ENCODE data around the gene CASQ1. TPM values are rescaled to one million over a fixed set of nuclear protein-coding genes. Genes with fewer than 3 reads are reported as not detected.

Gene CASQ1
- total RNA-seq, 1 donor: not detected

- no peak overlapping the region for H3K4me3 ChIP-seq (ENCODE audit: low read depth, low read length)
- no peak for DNase-seq (ENCODE audit: low read depth)
- TF ChIP-seq CTCF (IDR thresholded peaks at IDR 0.05; ENCODE audit: insufficient read depth, low read depth, low read length): no peak
These were observed 3.0 kb upstream of the CASQ1 start for GRCh38 chr1:160187407-160187806.

GRCh38 chr1:160188341-160188740 lies 2.0 kb upstream of the CASQ1 start:
- H3K4me3 ChIP-seq (ENCODE audit: low read depth, low read length): no peak overlapping the region
- TF ChIP-seq CTCF (IDR thresholded peaks at IDR 0.05; ENCODE audit: insufficient read depth, low read depth, low read length): no peak
- no peak for DNase-seq (ENCODE audit: low read depth)

DNA sequence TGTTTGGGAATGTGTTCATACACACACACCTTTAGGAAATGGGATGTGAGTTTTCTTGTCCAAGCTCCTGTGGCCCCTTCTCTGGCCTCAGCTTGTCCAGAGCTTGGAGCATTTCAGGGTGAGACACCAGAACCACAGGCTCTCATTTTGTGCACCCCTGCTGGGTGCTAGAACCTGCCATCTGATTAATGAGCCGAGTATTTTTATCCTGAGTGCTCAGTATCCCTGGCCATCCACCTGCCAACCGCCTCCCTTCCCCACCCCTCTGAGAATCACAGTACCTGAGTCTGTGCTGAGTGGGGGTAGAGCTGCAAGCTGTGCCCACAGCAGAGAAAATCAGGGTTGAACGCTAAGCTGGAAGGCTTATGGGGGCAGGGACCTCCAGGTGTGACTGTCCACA lies 1.4 kb downstream of the CASQ1 start:
- no peak for DNase-seq (ENCODE audit: low read depth)
- TF ChIP-seq CTCF (IDR thresholded peaks at IDR 0.05; ENCODE audit: insufficient read depth, low read depth, low read length): no peak
- H3K4me3 ChIP-seq (ENCODE audit: low read depth, low read length): no peak overlapping the region

DNA sequence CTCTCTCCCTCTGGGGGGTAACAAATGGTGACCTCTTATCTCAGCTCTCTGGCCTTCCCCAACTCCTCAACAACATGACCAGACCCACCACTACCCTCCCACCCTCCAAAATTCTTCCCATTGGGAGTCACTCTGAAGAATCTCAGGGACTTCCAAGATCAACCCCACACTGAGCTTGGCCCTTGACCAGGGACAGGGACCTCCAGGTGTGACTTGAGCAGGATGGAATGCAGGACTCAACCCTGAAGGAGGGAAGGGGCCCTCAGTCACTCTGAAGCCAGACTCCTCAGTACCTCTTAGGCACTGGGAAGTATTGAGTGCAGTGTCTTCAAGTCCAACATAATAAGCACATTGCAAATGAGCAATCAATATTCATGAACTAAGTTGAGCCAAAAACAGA lies 1.9 kb downstream of the CASQ1 start:
- no peak for DNase-seq (ENCODE audit: low read depth)
- TF ChIP-seq CTCF (IDR thresholded peaks at IDR 0.05; ENCODE audit: insufficient read depth, low read depth, low read length): no peak
- H3K4me3 ChIP-seq (ENCODE audit: low read depth, low read length): no peak overlapping the region

DNA sequence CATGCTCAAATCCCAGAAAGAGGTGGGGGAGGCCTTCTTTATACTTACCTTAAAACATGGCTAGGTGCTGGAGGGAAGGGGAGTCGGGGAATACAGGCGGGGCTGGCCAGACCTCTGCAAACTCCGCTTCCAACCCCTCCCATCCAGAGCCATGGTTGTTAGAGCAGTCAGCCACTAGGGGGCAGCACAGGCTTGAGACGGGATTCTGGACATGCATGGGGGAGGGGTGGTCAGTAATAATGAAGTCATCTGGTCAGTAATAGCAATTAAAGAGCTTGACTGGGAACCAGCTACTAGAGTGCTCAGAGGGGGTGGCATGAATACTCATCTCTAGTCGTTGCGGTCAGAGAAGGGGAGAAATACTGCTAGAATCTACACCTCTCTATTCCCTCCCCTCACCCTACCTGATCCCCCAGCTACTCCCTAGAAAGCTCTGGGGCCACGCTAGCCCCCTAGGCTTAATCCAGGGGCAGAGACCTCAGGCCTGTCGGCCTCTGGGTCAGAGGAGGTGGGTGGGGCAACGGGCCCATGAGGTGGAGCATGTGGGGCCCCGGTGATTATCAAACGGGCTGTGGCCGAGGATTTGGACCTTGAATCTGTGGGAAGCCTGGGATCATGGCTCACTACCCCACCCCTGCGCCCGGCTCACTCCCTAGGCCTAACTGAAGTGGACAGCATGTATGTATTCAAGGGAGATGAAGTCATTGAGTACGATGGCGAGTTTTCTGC lies 2.9 kb downstream of the CASQ1 start:
- no peak overlapping the region for H3K4me3 ChIP-seq (ENCODE audit: low read depth, low read length)
- peak; percentile 97 for TF ChIP-seq CTCF (IDR thresholded peaks at IDR 0.05; ENCODE audit: insufficient read depth, low read depth, low read length)
- DNase-seq (ENCODE audit: low read depth): peak; percentile 88

DNA sequence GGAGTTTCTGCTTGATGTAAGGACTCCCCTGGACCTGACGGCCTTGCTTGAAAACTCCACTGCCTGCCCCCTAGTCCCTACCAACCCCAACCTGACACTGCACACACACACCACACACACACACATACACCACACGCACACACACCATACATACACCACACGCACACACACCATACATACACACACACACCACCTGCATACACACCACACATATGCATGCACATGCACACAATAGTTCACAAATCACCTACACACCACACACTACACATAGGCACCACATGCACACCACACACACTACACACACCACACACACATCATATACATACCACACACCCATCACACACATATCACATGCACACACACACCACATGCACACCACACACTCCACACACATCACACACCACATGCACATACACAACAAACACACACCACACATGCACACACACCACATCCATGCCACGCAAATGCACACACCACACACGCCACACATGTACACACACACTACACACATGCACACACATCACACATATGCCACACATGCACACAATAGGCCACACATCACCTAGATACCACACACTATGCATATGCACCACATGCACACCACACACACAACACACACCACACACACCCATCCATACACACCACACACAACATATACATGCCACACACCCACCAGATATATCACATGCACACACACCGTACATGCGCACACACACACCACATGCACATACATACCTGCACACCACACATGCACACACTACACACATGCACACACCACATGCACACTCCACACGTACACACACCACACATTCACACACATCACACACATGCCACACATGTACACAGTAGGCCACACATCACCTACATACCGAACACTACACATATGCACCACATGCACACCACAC lies 3.7 kb downstream of the CASQ1 start:
- TF ChIP-seq CTCF (IDR thresholded peaks at IDR 0.05; ENCODE audit: insufficient read depth, low read depth, low read length): no peak
- H3K4me3 ChIP-seq (ENCODE audit: low read depth, low read length): no peak overlapping the region
- no peak for DNase-seq (ENCODE audit: low read depth)
